ENCODE measurements around the gene AP1S1. TPM values are rescaled to one million over a fixed set of nuclear protein-coding genes. Genes with fewer than 3 reads are reported as not detected.

Gene AP1S1
- total RNA-seq, 4 donors from 2014 or later = 28.2 to 44.4 (median 35.5) TPM

GRCh38 chr7:101165075-101165957, 11.0 kb downstream of the AP1S1 start, which contains the start of gene VGF:
TSS of gene VGF (minus strand) at chr7:101165569. CDS start at chr7:101164843, 726 bp downstream.
- no peaks in the 10 kb centered on the region for H3K9me3 ChIP-seq
- peaks cover 4 to 16% (median 8%) of the 10 kb centered on the region in 4 donors for H3K36me3 ChIP-seq
- H3K27me3 ChIP-seq = peaks cover 21 to 100% (median 85%) of the 10 kb centered on the region in 4 donors
- peak; percentile 95 for DNase-seq (ENCODE audit: extremely low spot score)
- TF ChIP-seq POLR2A (IDR thresholded peaks at IDR 0.05; ENCODE audit: low read depth) (no peak), POLR2AphosphoS5 (IDR thresholded peaks at IDR 0.05) (peak; percentile 42 to 85)
- intact Hi-C loops (cut with DNase I) = no loop called here
- H3K4me1 ChIP-seq = peaks cover 48 to 58% (median 52%) of the 10 kb centered on the region in 4 donors
- H3K4me3 ChIP-seq = peak within 1 kb of the TSS; percentile 20 to 43 (median 34)
- WGBS = 4% methylated on average over 30 of the region's 74 CpGs
- no peak within 1 kb of the TSS for H3K27ac ChIP-seq (replicated peaks in 1 of 4)

GRCh38 chr7:101165958-101166647, 11.8 kb downstream of the AP1S1 start:
- intact Hi-C loops (cut with DNase I) = no loop called here
- Histone ChIP-seq H3K4me1 (peaks cover 48 to 60% (median 52%) of the 10 kb centered on the region in 4 donors), H3K4me3 (peak overlapping the region; percentile 20 to 36 (median 26)), H3K36me3 (peaks cover 0 to 8% (median 1%) of the 10 kb centered on the region in 4 donors), H3K27ac (replicated peaks in 1 of 4) (no peak overlapping the region), H3K27me3 (peaks cover 21 to 100% (median 92%) of the 10 kb centered on the region in 4 donors), H3K9me3 (no peaks in the 10 kb centered on the region)
- DNase-seq (ENCODE audit: extremely low spot score) = no peak
- TF ChIP-seq CTCF (IDR thresholded peaks at IDR 0.05) = no peak
- no peak for TF ChIP-seq POLR2AphosphoS5 (IDR thresholded peaks at IDR 0.05)
- no peak for TF ChIP-seq POLR2A (IDR thresholded peaks at IDR 0.05; ENCODE audit: low read depth)
- TF ChIP-seq EP300 (IDR thresholded peaks at IDR 0.05) = no peak
- under 1% methylated on average over 25 of the region's 38 CpGs for WGBS

- WGBS = 3% methylated on average over 6 of the region's 11 CpGs
- no peak overlapping the region for H3K27ac ChIP-seq (replicated peaks in 1 of 4)
- DNase-seq (ENCODE audit: extremely low spot score) = no peak
- H3K9me3 ChIP-seq = no peaks in the 10 kb centered on the region
- no peak overlapping the region for H3K4me3 ChIP-seq
- H3K27me3 ChIP-seq = peaks cover 21 to 100% (median 95%) of the 10 kb centered on the region in 4 donors
- H3K4me1 ChIP-seq = peaks cover 48 to 64% (median 53%) of the 10 kb centered on the region in 4 donors
- TF ChIP-seq EP300 (IDR thresholded peaks at IDR 0.05) = no peak
- TF ChIP-seq CTCF (IDR thresholded peaks at IDR 0.05) = no peak
- no peak for TF ChIP-seq POLR2A (IDR thresholded peaks at IDR 0.05; ENCODE audit: low read depth)
- H3K36me3 ChIP-seq = peaks cover 0 to 4% (median 0%) of the 10 kb centered on the region in 4 donors
- intact Hi-C loops (cut with DNase I) = no loop called here
These were observed 12.3 kb downstream of the AP1S1 start for GRCh38 chr7:101166648-101166908.

GRCh38 chr7:101166909-101167644, 12.8 kb downstream of the AP1S1 start:
- Histone ChIP-seq H3K4me1 (peaks cover 52 to 69% (median 57%) of the 10 kb centered on the region in 4 donors), H3K27ac (replicated peaks in 1 of 4) (no peak overlapping the region), H3K36me3 (no peaks in the 10 kb centered on the region), H3K4me3 (no peak overlapping the region), H3K27me3 (peaks cover 21 to 100% (median 98%) of the 10 kb centered on the region in 4 donors), H3K9me3 (no peaks in the 10 kb centered on the region)
- TF ChIP-seq POLR2AphosphoS5 (IDR thresholded peaks at IDR 0.05) (no peak), EP300 (IDR thresholded peaks at IDR 0.05) (no peak), POLR2A (IDR thresholded peaks at IDR 0.05; ENCODE audit: low read depth) (no peak), CTCF (IDR thresholded peaks at IDR 0.05) (no peak)
- WGBS = under 1% methylated on average over 19 of the region's 19 CpGs
- DNase-seq (ENCODE audit: extremely low spot score) = no peak
- intact Hi-C loops (cut with DNase I) = no loop called here

All from esophagus muscularis mucosa (tissue), 4 donors.